HepG2 (cell line): ENCODE results near the gene MADCAM1. TPM values are rescaled to one million over a fixed set of nuclear protein-coding genes. Genes with fewer than 3 reads are reported as not detected.

Experiments
- BCLAF1 ChIP-seq: fragments of 450-650 bp; IDR thresholded peaks from 2 replicates; pipeline ENCODE4 v1.6.1; 2017; ENCODE audit warnings: mild to moderate bottlenecking
- CENPT ChIP-seq: sonication (generic); formaldehyde crosslinking; IDR thresholded peaks from 2 replicates; pipeline ENCODE4 v1.8.0; 2022; ENCODE audit warnings: low read depth, mild to moderate bottlenecking, moderate library complexity, missing genetic modification reagents
- HMGA1 ChIP-seq: sonication (generic); formaldehyde crosslinking; conservative IDR thresholded peaks from 2 replicates; pipeline ENCODE4 v1.4.0; 2020; ENCODE audit warnings: missing genetic modification reagents
- HNF1B ChIP-seq: sonication (generic); formaldehyde crosslinking; IDR thresholded peaks from 2 replicates; pipeline ENCODE4 v1.5.1; 2020; ENCODE audit warnings: mild to moderate bottlenecking, moderate library complexity, missing genetic modification reagents
- NFAT5 ChIP-seq: sonication (generic); formaldehyde crosslinking; IDR thresholded peaks from 2 replicates; pipeline ENCODE4 v1.4.0; 2020; ENCODE audit warnings: missing genetic modification reagents
- PHF5A ChIP-seq: IDR thresholded peaks from one replicate; pipeline ENCODE4 v1.6.1; 2018; ENCODE audit warnings: low read depth, missing genetic modification reagents; ENCODE audit not compliant: unreplicated experiment
- RFX1 ChIP-seq: fragments of 450-650 bp; IDR thresholded peaks from 2 replicates; pipeline ENCODE4 v1.6.1; 2017
- TOE1 ChIP-seq: sonication (generic); formaldehyde crosslinking; IDR thresholded peaks from 2 replicates; pipeline ENCODE4 v1.4.0; 2020; ENCODE audit warnings: mild to moderate bottlenecking, missing genetic modification reagents
- TOPORS ChIP-seq: sonication (generic); formaldehyde crosslinking; IDR thresholded peaks from 2 replicates; pipeline ENCODE4 v1.8.0; 2023; ENCODE audit warnings: mild to moderate bottlenecking, missing genetic modification reagents
- ZBTB7B ChIP-seq: sonication (generic); formaldehyde crosslinking; IDR thresholded peaks from 2 replicates; pipeline ENCODE4 v1.4.0; 2020; ENCODE audit warnings: missing genetic modification reagents
- ZNF121 ChIP-seq: sonication (generic); formaldehyde crosslinking; IDR thresholded peaks from 2 replicates; pipeline ENCODE4 v1.5.0; 2020; ENCODE audit warnings: mild to moderate bottlenecking, missing genetic modification reagents
- ZNF263 ChIP-seq: sonication (generic); formaldehyde crosslinking; IDR thresholded peaks from 2 replicates; pipeline ENCODE4 v1.4.0; 2020; ENCODE audit warnings: missing genetic modification reagents
- ZNF264 ChIP-seq: sonication (generic); formaldehyde crosslinking; IDR thresholded peaks from 2 replicates; pipeline ENCODE4 v1.4.0; 2020; ENCODE audit warnings: missing genetic modification reagents
- ZNF354B ChIP-seq: sonication (generic); formaldehyde crosslinking; IDR thresholded peaks from 2 replicates; pipeline ENCODE4 v1.8.0; 2022; ENCODE audit warnings: mild to moderate bottlenecking, missing genetic modification reagents
- ZNF460 ChIP-seq: sonication (generic); formaldehyde crosslinking; IDR thresholded peaks from 2 replicates; pipeline ENCODE4 v1.5.1; 2020; ENCODE audit warnings: missing genetic modification reagents, mild to moderate bottlenecking, borderline replicate concordance
- ZNF597 ChIP-seq: sonication (generic); formaldehyde crosslinking; IDR thresholded peaks from 2 replicates; pipeline ENCODE4 v1.5.0; 2020; ENCODE audit warnings: missing genetic modification reagents
- ZNF768 ChIP-seq: sonication (generic); formaldehyde crosslinking; IDR thresholded peaks from 2 replicates; pipeline ENCODE4 v1.4.0; 2020; ENCODE audit warnings: missing genetic modification reagents
- ZSCAN5A ChIP-seq: sonication (generic); formaldehyde crosslinking; IDR thresholded peaks from 2 replicates; pipeline ENCODE4 v1.8.0; 2022; ENCODE audit warnings: mild to moderate bottlenecking, missing genetic modification reagents, borderline replicate concordance
- polyA plus RNA-seq, 8 experiments: library from polyadenylated mRNA; depleted of rRNA in 3 of 8; stranded (reverse) in 7 of 8; unstranded in 1 of 8; fragments of >200 nt; fragmentation: Illumina TruSeq in 4 of 8; extraction: Trizol in 4 of 8; gene quantifications; 2 replicates each; pipeline versions ENCODE4 v1.2.1 to v1.2.3, GENCODE V29; 2011 to 2016; ENCODE audit warnings: low read depth in 4 of 8, missing spikeins in 1 of 8, mixed read lengths in 1 of 8; ENCODE audit not compliant: insufficient read depth in 1 of 8
- total RNA-seq, 5 experiments: library from RNA; depleted of rRNA; stranded (reverse); fragments of >200 nt; fragmentation: Illumina TruSeq; extraction: Trizol; gene quantifications; 2 replicates each; pipeline ENCODE4 v1.2.3, GENCODE V29; 2016; ENCODE audit warnings: low read depth in 1 of 5

The MADCAM1 gene
- total and polyA plus RNA-seq, 2 of the 13 experiments (the other 11 are each of a cell fraction or from before 2014, with no cell fraction given) = 0.29 to 0.33 TPM

GRCh38 chr19:485583-486236 is 10.6 kb upstream of the MADCAM1 start (continued):
- no peak for TF ChIP-seq NFAT5
- TF ChIP-seq ZNF768 (CRISPR knock-in tag) = no peak; the same call in 1 of the 2 replicates
- peak; percentile 55; the same call in 1 of the 2 replicates for TF ChIP-seq ZBTB7B
- no peak for TF ChIP-seq ZNF597
- no peak for TF ChIP-seq ZNF121 (CRISPR knock-in tag)
- TF ChIP-seq ZSCAN5A (CRISPR knock-in tag) = no peak
- TF ChIP-seq PHF5A = no peak
- peak; percentile 45; the same call in 1 of the 2 replicates for TF ChIP-seq ZNF263
- TF ChIP-seq ZNF460 (CRISPR knock-in tag) = no peak
- TF ChIP-seq ZNF264 (CRISPR knock-in tag) = 0 out of 2 replicates have a peak, but pooled peaks have one; percentile 19
- TF ChIP-seq TOPORS (CRISPR knock-in tag) = no peak
- no peak for TF ChIP-seq BCLAF1
- TF ChIP-seq HMGA1 (CRISPR knock-in tag) = no peak
- TF ChIP-seq TOE1 = no peak
- TF ChIP-seq HNF1B = peak; percentile 42; the same call in 1 of the 2 replicates
- no peak for TF ChIP-seq ZNF354B (CRISPR knock-in tag)
- TF ChIP-seq CENPT (CRISPR knock-in tag) = no peak
- TF ChIP-seq RFX1 = no peak
